HG03135 (cell line): ENCODE data around the gene BBIP1.

Source experiments
- ATAC-seq: cut with Tn5 transposase; IDR thresholded peaks from one replicate; pipeline ENCODE4 v1.9.1; 2021; ENCODE audit warnings: mild to moderate bottlenecking, moderate library complexity; ENCODE audit not compliant: unreplicated experiment

The BBIP1 gene

DNA sequence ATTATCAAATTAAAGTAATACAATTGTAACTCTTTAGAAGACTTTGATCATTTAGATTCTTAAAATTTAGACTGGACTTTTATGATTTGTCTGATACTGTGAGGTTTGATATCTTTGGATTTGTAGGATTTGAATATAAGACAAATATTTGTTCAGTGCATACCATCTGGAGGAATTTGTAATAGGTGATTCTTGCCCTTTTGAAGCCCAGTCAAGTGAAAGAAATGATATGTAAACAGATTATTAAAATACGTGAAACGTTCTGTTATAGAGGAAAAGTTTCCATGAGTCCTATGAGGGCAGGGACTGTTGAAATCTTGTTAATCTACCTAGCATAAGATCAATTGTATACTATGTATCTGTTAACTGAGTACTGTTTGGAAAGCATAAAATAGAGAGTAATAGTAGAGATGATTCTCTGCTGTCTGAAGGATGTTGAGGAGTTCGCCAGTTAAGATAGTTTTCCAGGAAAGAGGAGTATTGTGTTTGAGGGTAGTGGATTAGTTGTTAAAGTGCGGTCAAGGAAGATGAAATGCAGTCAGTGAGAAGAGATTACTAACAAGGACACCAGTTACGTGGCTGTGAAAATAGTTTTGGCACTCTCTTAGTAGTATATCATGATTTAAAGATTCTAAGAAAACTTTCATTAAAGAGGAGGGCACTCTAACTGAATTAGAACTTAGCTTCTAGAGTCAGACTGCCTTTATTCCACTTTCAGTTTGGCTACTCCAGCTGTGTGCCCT is 32.9 kb downstream of the BBIP1 start:
- ATAC-seq: no peak

DNA sequence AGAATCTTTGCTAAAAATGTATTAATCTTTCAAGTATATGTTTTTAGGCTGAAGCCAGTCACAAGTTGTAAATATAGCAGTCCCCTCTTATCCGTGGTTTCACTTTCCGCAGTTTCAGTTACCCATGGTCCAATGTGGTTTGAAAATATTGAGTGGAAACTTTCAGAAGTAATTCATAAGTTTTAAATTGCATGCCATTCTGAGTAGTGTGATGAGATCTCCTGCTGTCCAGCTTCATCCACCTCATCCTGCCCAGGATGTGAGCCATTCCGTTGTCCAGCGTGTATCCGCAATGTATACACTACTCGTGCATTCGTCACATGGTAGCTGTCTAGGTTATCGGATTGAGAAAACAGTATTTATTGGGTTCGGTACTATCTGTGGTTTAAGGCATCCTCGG is 35.1 kb downstream of the BBIP1 start:
- ATAC-seq: no peak

DNA sequence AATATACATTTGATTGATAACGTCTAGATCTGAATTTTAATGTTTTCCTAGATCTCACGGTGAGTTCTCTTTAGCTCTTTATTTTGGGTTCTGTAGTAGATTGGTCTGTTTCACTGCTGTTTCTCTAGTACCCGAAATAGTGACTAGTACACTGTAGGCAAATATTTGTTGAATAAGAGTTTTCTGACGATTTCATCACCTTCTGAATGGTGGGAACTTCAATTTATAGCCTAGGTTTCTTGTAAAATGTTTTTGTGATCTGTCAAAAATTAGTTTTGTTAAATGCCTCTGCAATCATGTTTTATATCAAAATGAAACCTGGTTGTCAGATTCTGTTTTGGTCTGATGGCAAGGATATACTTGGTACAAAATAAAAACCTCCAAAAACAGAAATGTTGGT is 37.1 kb downstream of the BBIP1 start:
- no peak for ATAC-seq

DNA sequence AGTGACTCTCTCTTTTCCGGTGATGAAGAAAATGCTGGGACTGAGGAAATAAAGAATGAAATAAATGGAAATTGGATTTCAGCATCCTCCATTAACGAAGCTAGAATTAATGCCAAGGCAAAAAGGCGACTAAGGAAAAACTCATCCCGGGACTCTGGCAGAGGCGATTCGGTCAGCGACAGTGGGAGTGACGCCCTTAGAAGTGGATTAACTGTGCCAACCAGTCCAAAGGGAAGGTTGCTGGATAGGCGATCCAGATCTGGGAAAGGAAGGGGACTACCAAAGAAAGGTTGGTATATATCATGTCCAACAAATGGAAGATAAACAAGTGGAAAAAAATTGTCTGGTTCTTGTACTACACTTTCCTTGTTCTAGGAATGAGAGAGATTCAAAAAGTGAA is 37.7 kb downstream of the BBIP1 start:
- ATAC-seq: no peak

DNA sequence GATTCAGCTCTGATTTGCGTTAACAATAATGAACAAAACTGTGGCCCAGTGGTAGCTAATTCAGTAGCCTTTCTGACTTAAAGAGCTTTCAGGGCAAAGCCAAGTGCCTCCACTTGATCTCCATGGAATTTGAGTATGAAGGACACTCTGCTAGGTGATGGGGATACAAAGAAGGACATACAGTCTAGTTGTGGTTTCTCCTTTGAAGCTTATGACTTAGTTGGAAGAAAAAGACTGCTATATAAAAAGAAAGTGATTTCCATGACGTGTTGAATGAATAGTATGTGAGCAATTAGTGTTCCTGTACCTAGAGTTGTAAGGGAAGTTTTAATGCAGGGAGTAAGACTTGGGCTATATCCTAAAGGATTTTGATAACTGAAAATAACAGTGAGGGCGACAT is 39.0 kb downstream of the BBIP1 start:
- no peak for ATAC-seq

DNA sequence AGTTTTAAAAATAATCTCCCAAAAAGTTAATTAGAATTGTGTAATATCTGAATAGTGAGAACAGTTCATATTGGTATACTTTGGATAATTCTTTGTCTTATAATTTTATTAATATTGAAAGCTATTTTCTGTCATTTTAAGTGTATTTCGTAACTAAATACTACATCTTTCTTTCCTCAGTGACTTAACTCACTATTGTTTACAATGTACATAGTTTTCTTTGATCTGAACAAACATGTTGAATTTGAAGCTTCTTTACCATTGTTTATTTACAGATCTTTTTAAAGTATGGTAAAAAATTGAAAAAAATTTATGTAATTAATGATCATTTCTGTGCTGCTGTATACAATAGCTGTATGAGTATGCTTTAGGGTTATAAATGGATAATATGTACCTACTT is 42.2 kb downstream of the BBIP1 start:
- ATAC-seq: no peak

DNA sequence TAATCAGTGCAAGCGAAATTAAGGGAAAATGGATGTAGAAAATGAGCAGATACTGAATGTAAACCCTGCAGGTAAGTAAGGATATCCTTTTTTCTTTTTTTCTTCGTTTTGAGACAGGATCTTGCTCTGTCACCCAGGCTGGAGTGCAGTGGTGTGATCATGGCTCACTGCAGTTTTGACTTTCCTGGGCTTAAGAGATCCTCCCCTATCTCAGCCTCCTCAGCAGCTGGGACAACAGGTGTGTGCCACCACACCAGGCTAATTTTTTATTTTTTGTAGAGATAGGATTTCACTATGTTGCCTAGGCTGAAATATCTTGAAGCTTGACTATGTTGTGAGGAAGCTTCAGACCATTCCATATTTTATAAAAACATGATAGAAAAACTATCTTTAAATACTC is 43.0 kb downstream of the BBIP1 start:
- ATAC-seq: no peak

DNA sequence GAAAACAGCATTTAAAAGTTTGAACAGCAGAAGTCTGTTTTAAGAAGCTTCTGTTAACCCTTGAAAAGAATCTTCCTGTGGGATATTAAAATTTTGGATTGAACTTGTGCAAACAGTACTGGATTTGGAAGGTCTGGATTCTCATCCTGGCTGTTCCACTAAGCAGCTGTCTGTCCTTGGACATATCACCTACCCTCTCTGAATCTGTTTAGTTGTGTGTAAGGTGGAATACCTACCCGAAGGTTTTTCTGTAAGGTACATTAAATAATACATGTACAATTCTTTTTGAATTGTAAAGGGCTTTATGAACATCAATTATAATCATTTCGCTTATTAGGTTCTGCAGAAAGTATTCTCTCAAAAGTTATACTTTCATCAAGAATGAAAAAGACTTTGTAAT is 45.0 kb downstream of the BBIP1 start:
- ATAC-seq: no peak

DNA sequence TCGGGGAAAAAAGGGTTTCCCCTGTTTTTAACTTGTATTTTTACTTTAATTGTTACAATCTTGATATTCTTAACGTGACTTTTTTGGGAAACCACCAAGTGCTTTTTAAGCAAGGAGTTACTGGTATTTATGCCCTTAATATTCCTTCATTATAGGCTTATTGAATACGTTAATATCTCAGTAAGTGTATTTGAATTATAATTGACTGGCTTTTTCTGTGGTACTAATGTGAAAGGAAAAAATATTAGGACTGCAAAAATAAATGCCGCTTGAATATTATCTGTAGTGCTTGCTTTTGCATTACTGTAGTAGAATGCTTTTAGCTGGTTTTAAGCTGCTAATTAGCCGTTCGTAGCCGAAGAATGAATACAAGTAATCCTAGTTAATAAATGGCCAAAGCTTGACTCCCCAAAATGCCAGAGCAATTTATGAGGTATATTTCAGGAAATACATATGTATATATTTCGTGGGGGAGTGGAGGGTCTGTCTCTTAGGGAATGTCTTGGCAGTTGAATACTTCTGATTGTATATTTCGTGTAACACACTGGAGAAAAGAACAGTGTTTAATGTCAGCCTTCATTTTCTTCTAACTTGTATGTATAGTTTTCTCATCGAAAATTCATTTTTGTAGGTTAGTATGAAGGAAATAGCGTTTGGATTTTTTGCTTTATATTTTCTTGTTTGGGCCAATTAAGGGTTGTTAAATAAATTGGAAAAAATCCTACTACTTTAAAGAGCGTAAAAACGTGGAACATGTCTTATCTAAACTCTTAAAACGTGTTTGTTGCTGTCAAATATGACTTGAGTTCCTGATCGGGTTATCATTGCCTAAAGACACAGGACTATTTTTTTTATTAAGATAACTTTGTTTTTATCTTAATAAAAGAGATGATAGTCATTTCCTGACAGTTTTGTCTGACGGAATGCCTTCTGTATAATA is 45.7 kb downstream of the BBIP1 start:
- no peak for ATAC-seq

DNA sequence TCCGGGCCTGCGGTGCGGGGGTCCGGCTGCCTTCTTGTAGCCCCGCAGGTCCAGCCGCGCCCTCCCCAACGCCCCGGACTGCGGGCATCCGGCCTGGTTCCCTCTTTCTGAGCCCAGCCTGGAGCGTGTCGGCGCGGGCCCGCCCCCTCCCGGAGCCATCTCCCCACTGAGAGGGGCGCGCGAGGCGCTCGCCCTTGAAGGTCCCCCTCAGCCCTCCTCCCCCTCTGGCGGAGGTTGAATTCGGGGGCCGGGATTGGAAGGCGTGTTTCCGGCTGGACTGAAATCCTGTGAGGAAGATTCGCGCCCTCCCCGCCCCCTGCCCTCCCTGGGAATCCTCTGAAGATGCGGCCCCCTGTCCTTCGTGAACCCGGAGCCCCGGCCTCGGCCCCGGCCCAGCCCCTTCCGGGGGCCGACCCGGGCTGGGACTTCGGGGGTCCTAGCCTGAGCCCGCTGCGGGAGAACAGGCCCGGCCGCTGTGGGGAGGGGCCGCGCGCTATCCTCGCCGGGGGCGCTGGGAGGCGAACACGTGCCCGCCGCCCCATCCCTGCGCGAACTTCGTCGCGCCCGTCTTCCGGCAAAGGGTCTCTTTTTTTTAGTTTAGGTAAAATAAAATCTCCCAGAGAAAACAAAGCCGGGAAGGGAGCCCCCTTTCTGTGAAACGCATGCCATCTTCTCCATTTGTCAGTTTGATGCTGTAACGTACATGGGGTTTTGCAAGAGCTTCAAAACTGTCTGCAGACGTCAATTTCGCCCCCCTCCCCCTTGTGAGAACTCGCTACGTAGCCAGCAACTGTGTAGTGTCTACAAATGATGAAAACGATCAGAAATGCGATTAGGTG is 46.6 kb downstream of the BBIP1 start:
- ATAC-seq: peak; percentile 44

DNA sequence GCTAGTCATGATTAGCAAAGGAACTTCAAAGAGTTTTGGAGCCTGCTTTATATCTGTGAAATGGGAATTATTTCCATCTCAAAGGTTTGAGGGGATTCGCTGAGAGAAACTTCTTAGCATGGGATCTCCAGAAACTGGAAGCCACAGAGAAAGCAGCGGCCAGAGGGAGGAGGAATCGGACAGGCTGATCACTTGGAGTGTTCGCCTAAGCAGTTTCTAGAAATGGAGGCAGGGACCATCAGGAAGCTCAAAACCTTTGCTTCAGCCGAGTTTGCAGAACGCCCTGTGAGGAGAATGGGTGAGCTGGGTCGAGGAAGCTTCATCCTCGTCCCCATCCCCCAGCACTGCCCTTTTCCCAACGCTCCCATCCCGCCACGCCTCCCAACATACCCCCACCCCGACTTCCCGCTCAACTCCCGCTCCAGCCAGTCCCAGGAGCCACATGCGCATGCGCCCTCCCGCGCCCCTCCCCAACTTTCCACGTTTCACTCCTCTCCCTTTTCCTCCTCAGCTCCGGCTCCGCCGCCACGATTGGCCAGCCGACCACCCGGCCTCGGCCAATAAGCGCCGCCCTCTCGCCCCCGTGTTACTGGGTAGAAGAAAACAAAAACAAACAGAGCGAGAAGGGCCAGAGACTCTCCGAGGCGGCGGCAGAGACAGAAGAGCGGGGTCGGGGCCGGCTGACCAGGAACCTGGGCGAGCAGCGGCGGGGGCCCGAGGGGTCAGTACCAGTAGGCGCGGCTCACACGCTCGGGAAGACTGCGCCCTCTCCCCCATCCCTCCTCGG is 47.5 kb downstream of the BBIP1 start, which contains the start of gene PDCD4:
TSS of gene PDCD4 (plus strand) at position 631 of the 787 bp plus-strand sequence. CDS start 4,100 bp downstream, outside the sequence.
- peak; percentile 80 for ATAC-seq

DNA sequence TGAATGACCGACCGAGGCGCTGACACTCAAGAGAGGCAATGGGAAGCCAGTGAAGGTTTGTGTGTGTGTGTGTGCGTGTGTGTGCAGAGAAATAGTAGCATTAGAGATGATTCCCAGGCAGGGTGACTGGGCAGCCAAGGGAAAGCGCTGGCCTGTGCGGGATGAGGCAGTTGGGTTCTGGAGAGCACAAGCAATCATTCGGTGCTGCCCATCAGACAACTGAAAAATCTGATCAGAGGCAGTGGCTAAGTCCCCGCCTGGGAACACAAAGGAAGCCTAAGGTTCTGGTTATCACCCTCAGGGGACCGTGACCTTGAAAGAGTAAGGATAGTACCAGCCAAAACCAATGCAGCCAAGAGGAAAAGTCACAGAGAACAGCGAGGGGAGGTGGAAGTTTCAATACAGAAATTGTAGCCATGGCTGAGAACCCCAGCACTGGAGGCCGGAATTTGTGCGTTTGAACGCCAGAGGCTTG is 48.1 kb downstream of the BBIP1 start:
- ATAC-seq: no peak

DNA sequence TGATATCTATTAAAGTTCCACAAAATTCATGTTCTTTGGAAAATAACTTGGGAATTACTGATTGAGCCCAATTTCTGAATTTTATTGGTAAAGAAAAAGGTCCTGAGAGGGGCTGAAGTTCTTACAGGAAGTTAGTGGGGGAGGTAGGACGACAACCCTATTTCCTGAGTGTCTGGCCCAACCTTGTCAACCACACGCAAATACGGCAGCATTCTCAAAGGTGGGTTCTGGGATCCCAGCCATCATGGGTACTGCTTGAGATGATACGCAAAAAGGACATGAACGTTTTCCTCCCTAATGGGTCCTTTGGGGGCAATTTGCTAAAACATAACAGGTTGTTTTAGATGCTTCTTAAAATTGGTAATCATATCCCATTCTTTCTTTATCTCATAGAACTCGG is 50.0 kb downstream of the BBIP1 start:
- ATAC-seq: no peak

DNA sequence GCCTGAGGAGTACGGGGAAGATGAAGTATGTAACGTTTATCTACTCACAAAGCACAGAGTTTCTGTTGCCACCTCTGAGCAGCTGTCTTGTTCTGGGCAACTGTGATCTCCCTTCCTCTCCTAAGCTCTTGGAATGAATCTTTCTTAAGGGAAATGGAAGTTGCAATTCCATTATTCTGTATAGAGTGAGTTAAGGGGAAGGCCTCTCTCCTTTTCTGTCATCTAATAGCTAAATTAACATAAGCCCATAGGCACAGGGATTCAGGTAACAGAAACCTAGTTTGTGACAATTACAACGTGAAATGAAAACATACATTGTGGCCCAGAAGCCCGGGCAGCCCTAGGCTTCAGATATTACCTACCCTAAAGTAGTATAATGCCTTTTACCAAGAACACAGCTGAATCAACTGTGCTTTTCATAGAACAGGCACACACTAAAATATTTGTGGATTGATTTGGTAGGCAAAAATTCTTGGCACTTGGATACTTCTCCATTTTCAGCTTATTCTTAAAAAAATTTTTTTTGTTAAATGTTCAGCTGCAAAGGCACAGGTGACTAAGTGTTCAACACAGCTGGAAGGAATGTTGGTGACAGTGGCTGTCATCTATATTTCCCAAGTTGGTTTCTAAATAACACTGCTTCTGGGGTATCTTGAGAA is 51.0 kb downstream of the BBIP1 start:
- ATAC-seq: no peak

DNA sequence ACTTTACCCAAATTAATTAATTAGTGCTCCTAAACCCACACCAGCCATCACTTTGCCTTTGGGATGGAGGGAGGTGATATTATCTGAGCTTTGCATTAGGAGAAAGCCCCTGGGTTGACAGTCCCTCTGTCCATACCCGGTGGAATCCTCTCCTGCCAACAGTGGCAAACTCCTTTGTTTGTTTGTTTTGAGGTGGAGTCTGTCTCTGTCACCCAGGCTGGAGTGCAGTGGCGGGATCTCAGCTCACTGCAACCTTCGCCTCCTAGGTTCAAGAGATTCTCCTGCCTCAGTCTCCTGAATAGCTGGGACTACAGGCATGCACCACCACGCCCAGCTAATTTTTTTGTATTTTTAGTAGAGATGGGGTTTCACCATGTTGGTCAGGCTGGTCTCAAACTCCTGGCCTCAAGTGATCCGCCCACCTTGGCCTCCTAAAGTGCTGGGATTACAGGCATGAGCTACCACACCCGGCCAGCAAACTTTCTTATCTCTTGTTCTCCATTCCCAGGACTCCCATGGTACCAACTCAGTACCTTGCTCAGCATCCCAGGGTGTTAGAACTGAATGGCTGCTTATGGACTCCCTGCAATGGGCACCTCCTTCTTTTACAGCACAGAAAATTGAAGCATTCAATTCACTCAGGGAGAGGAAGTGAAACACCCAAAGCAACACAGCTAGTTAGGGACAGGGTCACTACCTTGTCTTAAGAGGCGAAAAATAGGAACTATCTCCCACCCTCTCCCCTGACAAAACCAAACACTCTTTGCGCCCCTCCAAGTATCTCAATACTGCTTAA is 51.8 kb downstream of the BBIP1 start:
- ATAC-seq: peak; percentile 30

DNA sequence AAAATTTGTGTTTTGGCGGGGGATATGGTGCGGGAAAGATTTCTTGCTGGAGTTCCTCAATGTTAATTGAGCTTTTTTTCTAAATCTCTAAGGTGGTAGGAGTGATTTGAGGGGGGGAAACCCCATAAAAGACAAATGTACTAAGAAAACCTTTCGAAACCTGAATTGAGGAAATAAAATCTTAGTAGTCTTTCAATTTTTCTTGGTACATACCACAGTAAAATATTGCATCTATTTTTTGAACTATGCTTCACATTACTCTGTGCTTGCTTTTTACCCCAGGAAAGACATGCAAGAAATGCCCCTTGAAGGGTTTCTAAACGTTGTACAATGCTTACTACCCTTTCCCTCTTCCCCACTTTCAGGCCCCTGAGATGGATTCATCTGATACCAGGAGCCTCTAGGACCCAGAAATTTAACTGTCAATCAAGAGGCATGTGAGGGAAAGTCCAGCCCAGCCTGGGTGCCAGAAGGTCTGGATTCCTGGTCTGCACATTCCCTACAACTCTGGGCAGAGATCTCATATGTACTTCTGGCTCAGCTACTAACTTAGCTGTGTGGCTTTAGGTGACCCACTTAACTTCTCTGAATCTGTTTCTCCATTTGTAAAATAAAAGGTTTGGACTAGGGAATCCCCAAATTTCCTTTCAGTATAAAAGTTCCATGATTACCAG is 53.0 kb downstream of the BBIP1 start:
- ATAC-seq: peak; percentile 29

DNA sequence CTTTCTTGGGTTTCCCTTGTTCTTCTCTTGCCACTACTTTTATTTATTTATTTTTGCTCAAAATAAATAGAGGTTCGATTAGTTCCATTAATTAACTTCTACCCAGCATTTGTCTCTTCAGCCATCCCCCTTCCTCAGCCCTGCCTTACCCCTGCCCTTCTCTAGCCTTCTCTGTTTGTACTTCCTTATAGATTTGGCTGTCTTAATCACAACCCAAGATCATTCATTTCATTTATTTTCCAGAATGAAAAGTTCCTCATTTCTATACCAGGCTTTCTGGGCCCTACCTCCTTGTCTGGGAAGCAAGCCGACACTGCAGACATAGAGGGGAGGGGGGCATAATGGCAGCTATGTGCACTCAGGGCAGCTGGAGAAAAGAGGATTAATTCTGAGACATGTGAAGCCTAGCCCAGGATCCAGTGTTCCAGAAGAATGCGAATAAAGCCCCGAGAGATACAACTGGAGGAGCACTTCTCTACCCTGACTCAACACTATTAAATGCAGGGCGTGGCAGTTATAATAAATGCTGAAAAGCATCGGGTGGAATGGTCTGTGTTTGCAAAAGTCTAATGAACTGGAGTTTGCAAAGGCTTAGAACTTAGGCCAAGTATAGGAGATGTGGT is 53.7 kb downstream of the BBIP1 start:
- no peak for ATAC-seq

DNA sequence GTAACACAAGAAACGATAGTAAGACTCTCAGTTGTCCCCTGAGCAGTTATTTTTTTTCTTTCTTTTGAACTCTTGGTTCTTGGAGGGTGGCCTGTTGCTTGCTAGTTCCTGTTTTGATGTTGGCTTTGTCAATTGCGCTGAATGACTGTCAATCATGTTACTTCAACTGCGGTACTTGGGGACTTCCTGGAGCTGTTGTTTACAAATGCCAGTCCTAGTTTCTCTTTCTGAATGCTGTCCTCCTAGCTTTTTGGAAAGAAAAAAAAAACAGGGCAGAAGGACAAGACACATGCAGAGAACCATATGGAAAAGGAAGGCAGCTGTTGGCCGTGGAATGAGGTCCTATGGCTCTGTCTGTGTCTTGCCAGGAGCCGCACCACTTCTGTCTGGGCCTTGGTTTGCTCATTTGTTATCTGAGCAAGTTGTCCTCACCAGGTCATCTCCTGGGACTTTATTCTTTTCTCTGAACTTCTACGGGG is 54.3 kb downstream of the BBIP1 start:
- ATAC-seq: peak; percentile 68
